Measurements from ENCODE around the gene SPANXA2.
"Not testable (repeated sequence)": the region's sequence is repeated elsewhere in the genome, so short reads cannot be mapped to it uniquely, and the experiment has no call there.

SPANXA2 gene, protein sequence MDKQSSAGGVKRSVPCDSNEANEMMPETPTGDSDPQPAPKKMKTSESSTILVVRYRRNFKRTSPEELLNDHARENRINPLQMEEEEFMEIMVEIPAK

DNA sequence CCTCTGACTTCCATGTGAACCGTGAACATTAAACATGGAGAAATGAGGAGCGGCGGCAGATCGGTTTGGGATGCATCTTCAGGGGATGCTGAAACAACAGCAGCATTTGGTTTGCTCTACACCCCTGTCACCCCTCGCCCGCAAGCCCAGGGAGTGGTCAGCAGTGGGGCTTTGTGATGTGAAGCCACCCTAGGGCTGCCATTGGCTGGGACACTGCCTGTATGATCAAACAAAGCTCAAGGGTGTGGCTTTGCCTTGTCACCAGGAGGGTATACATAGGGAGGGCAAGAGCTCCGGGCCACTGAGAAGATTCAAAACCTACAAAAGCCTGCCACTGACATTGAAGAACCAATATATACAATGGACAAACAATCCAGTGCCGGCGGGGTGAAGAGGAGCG, at the start of gene SPANXA2:
SPANXA2 (plus strand) TSS at position 301 of the 400 bp plus-strand sequence; CDS start at position 361, 60 bp downstream.
- not testable (repeated sequence) for DNase-seq

DNA sequence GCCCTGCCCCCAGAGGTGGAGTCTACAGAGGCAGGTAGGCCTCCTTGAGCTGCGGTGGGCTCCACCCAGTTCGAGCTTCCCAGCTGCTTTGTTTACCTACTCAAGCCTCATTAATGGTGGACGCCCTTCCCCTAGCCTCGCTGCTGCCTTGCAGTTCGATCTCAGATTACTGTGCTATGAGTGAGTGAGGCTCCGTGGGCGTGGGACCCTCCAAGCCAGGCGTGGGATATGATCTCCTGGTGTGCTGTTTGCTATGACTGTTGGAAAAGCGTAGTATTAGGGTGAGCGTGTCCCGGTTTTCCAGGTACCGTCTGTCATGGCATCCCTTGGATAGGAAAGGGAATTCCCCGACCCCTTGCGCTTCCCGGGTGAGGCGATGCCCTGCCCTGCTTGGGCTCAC, 47.0 kb upstream of the SPANXA2 start:
- DNase-seq: not testable (repeated sequence)

DNA sequence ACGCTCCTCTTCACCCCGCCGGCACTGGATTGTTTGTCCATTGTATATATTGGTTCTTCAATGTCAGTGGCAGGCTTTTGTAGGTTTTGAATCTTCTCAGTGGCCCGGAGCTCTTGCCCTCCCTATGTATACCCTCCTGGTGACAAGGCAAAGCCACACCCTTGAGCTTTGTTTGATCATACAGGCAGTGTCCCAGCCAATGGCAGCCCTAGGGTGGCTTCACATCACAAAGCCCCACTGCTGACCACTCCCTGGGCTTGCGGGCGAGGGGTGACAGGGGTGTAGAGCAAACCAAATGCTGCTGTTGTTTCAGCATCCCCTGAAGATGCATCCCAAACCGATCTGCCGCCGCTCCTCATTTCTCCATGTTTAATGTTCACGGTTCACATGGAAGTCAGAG, 4.9 kb upstream of the SPANXA2 start, which contains the start of gene SPANXA1:
SPANXA1 (minus strand) TSS at position 101 of the 400 bp plus-strand sequence; CDS start at position 41, 60 bp downstream.
- DNase-seq: not testable (repeated sequence)

DNA sequence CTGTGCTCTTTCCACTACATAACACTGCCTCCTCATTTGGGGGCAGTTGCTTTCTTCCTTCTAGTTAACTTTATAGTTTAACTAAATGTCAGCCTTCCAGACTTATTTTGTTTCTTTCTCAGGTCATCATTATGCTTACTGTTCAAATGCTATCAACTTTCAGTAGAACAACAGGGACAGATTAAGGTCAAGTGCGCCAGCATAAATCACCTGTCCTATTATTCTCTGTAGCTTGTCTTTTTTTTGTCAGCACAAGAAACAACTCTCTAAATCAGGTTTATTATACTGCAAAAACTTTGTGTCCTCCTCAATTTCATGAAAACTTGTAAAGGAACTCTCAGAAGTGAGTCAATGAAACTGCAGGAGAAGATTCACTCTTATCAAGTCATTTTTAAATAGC, 19.6 kb downstream of the SPANXA2 start:
- no peak for DNase-seq

DNA sequence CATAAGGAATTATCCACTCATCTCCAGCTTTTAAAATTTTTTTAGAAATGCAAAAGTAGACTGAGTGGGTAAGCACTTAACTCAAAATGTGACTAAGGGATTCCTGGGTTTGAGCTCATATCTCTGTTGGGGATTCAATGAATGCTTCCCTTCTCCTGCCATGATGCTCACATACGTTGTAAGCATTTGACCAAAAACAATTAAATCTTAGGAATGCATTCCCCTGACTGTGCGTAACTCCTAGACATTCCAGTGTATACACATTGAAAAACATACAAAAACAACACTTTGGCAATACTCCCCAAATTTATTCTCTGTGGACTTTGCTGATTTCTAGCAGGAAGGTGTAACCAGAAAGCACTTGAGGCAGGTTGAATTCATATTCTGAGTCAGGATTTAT, 29.8 kb downstream of the SPANXA2 start:
- DNase-seq: no peak

DNA sequence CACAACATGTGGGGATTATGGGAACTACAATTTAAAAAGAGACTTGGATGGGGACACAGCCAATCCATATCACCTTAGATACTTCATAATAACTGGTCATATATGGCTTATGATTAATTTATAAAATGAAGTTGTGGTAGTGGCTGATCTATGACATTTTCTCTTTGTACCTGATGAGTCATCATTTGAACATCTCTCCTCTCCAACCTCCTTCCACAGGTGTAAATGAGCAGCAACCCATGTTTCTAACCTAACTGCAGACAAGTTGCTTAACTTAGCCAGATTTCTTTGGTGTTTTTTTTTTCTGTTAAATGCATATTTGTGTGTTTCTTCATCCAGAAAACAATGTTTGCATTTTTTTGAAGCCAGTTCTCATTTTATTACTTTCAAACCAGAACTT, 42.6 kb downstream of the SPANXA2 start:
- DNase-seq: no peak

DNA sequence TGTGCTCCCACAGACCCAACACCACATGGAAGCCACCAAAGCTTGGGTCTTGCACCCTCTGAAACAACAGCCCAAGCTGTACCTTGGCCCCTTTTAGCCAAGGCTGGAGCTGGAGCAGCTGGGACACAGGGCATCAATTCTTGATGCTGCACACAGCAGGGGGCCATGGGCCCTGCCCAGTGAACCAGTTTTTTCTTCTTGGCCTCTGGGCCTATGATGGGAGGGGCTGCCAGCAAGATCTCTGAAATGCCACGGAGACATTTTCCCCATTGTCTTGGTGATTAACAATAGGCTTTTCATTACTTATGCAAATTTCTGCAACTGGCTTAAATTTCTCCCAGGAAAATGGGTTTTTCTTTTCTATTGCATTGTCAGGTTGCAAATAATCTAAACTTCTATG, 49.0 kb downstream of the SPANXA2 start:
- no peak for DNase-seq
